Hepatocyte (in vitro differentiated cells): ENCODE results near the gene CIT. TPM values are rescaled to one million over a fixed set of nuclear protein-coding genes. Genes with fewer than 3 reads are reported as not detected.
A peak's percentile ranks its signal among the peaks of the same experiment; 100 is the strongest.

ENCODE experiments used
- DNase-seq: peaks from one replicate; pipeline ENCODE4 v3.0.0-alpha.2; 2016; ENCODE audit warnings: low spot score
- H2AFZ ChIP-seq: fragments of 200-600 bp; sonication (generic); 2 replicates; pipeline ENCODE4 v1.6.0; 2016; ENCODE audit warnings: antibody characterized with exemption, mild to moderate bottlenecking
- H3K27ac ChIP-seq: fragments of 200-600 bp; sonication (generic); 2 replicates; pipeline ENCODE4 v1.5.1; 2016; ENCODE audit warnings: mild to moderate bottlenecking
- H3K27me3 ChIP-seq: fragments of 200-600 bp; sonication (generic); 2 replicates; pipeline ENCODE4 v1.6.1; 2016
- H3K36me3 ChIP-seq: fragments of 200-600 bp; sonication (generic); replicated peaks from 2 replicates; pipeline ENCODE4 v1.5.1; 2016; ENCODE audit warnings: low read depth; ENCODE audit not compliant: insufficient read depth
- H3K4me1 ChIP-seq: fragments of 200-600 bp; sonication (generic); 2 replicates; pipeline ENCODE4 v1.5.1; 2016; ENCODE audit warnings: mild to moderate bottlenecking, moderate library complexity; ENCODE audit not compliant: insufficient read depth
- H3K4me2 ChIP-seq: fragments of 200-600 bp; sonication (generic); 2 replicates; pipeline ENCODE4 v1.6.0; 2016
- H3K4me3 ChIP-seq: fragments of 200-600 bp; sonication (generic); 2 replicates; pipeline ENCODE4 v1.5.1; 2016; ENCODE audit warnings: mild to moderate bottlenecking
- H3K79me2 ChIP-seq: fragments of 200-600 bp; sonication (generic); 2 replicates; pipeline ENCODE4 v1.6.0; 2017; ENCODE audit warnings: mild to moderate bottlenecking
- H3K9me2 ChIP-seq: fragments of 200-600 bp; sonication (generic); replicated peaks from 2 replicates; pipeline ENCODE4 v1.6.0; 2017; ENCODE audit warnings: mild to moderate bottlenecking; ENCODE audit not compliant: insufficient read depth
- H3K9me3 ChIP-seq: fragments of 200-600 bp; sonication (generic); 2 replicates; pipeline ENCODE4 v1.5.1; 2016; ENCODE audit warnings: low read depth, mild to moderate bottlenecking
- H4K20me1 ChIP-seq: fragments of 200-600 bp; sonication (generic); 2 replicates; pipeline ENCODE4 v1.6.0; 2016; ENCODE audit warnings: mild to moderate bottlenecking; ENCODE audit not compliant: insufficient read depth, poor library complexity, severe bottlenecking
- EZH2 ChIP-seq: fragments of 200-600 bp; sonication (generic); IDR thresholded peaks from 2 replicates; pipeline ENCODE4 v1.6.1; 2016; ENCODE audit warnings: antibody characterized with exemption, mild to moderate bottlenecking, borderline replicate concordance
- EZH2phosphoT487 ChIP-seq: fragments of 200-600 bp; sonication (generic); IDR thresholded peaks from one replicate; pipeline ENCODE4 v1.6.1; 2018; ENCODE audit warnings: antibody characterized with exemption, mild to moderate bottlenecking, low read depth, moderate library complexity; ENCODE audit not compliant: unreplicated experiment, severe bottlenecking
- WGBS: methylation state at CpG from one replicate; pipeline ENCODE4 v1.1.6; 2016; ENCODE audit warnings: low lambda C conversion rate; ENCODE audit errors: missing lambda C conversion rate; 5-methylcytosine and 5-hydroxymethylcytosine counted together
- polyA plus RNA-seq: library from polyadenylated mRNA; unstranded; fragments of >200 nt; fragmentation: Nextera tagmentation; extraction: Ambion mirVana; gene quantifications from 2 replicates; pipeline ENCODE4 v1.2.1, GENCODE V29; 2016
- total RNA-seq: library from RNA; depleted of rRNA; stranded (reverse); fragments of >200 nt; gene quantifications from 2 replicates; pipeline ENCODE4 v1.2.3, GENCODE V29; 2014
- TF ChIP-seq, protein P1 (sequence below): fragments of 200-600 bp; sonication (generic); IDR thresholded peaks from 2 replicates; pipeline ENCODE4 v1.5.1; 2016; ENCODE audit warnings: antibody characterized with exemption, mild to moderate bottlenecking; ENCODE audit not compliant: poor library complexity

CIT gene
- total and polyA plus RNA-seq, 2 experiments from 2014 or later, result 3.6 to 3.9 TPM

DNA sequence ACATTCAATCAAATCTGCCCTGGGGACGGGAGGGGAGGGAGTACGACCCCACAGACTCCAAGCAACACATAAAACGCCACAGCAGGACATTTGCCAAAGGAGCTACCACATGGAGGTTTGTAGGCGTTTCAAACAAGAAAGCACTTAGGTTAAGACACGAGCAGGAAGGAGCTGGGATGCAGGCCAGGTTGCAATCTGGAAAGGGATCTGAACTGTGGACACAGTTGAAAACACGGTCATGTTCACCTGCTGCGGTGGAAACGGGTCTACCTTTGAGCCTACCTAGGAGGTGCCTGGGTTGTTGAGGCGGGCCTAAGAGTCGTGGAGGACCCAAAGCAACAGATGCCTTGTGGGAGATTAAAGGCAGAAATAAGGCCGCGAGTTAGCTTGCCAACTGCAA lies 190.8 kb downstream of the CIT start:
- Histone ChIP-seq H3K4me1 (peaks cover 39% of the 10 kb centered on the region), H3K9me3 (no peaks in the 10 kb centered on the region), H3K36me3 (no peaks in the 10 kb centered on the region), H3K79me2 (no peaks in the 10 kb centered on the region), H3K27ac (no peak overlapping the region), H3K4me3 (no peak overlapping the region), H3K27me3 (no peaks in the 10 kb centered on the region), H3K9me2 (no peaks in the 10 kb centered on the region), H2AFZ (no peak overlapping the region), H3K4me2 (no peak overlapping the region), H4K20me1 (no peaks in the 10 kb centered on the region)
- no peak for DNase-seq
- TF ChIP-seq EZH2phosphoT487 (no peak), EZH2 (no peak)
- TF ChIP-seq, protein P1, sequence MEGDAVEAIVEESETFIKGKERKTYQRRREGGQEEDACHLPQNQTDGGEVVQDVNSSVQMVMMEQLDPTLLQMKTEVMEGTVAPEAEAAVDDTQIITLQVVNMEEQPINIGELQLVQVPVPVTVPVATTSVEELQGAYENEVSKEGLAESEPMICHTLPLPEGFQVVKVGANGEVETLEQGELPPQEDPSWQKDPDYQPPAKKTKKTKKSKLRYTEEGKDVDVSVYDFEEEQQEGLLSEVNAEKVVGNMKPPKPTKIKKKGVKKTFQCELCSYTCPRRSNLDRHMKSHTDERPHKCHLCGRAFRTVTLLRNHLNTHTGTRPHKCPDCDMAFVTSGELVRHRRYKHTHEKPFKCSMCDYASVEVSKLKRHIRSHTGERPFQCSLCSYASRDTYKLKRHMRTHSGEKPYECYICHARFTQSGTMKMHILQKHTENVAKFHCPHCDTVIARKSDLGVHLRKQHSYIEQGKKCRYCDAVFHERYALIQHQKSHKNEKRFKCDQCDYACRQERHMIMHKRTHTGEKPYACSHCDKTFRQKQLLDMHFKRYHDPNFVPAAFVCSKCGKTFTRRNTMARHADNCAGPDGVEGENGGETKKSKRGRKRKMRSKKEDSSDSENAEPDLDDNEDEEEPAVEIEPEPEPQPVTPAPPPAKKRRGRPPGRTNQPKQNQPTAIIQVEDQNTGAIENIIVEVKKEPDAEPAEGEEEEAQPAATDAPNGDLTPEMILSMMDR, result no peak
- 90% methylated on average over 12 of the region's 12 CpGs for WGBS

DNA sequence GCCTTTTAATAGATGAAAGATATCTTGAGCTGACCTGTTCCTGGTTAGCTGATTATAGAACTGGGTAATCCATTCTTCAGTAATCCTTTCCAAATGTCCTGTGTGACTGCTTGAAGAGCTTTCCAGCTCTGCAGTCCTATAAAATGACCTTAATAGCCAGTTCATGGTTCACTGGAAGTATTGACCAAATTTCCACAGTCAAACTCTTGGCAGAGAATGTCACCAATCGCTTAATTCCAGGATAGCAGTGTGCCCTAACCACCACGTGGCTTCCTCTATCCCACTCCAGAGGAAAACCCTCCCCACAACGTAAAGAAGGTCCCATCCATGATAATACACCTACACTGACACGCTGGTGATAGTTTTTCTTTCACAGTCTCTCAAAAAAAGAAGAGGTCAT lies 191.7 kb downstream of the CIT start:
- H3K27me3 ChIP-seq, result no peaks in the 10 kb centered on the region
- H3K9me2 ChIP-seq, result no peaks in the 10 kb centered on the region
- H4K20me1 ChIP-seq, result no peaks in the 10 kb centered on the region
- H3K4me1 ChIP-seq, result peaks cover 36% of the 10 kb centered on the region
- H2AFZ ChIP-seq, result no peak overlapping the region
- no peak for TF ChIP-seq EZH2phosphoT487
- TF ChIP-seq, protein P1, result no peak
- TF ChIP-seq EZH2, result no peak
- no peaks in the 10 kb centered on the region for H3K9me3 ChIP-seq
- no peaks in the 10 kb centered on the region for H3K36me3 ChIP-seq
- 79% methylated on average over 4 of the region's 4 CpGs for WGBS
- no peak overlapping the region for H3K4me3 ChIP-seq
- peak overlapping the region; percentile 43 for H3K4me2 ChIP-seq
- peak overlapping the region; percentile 90 for H3K27ac ChIP-seq
- no peak for DNase-seq
- no peaks in the 10 kb centered on the region for H3K79me2 ChIP-seq

- WGBS, result 73% methylated on average over 10 of the region's 10 CpGs
- Histone ChIP-seq H3K4me3 (no peak overlapping the region), H3K36me3 (no peaks in the 10 kb centered on the region), H3K27me3 (no peaks in the 10 kb centered on the region), H3K79me2 (no peaks in the 10 kb centered on the region), H3K9me2 (no peaks in the 10 kb centered on the region), H4K20me1 (no peaks in the 10 kb centered on the region), H3K4me2 (peak overlapping the region; percentile 43), H3K27ac (peak overlapping the region; percentile 90), H2AFZ (no peak overlapping the region), H3K4me1 (peaks cover 36% of the 10 kb centered on the region), H3K9me3 (no peaks in the 10 kb centered on the region)
- DNase-seq, result no peak
- TF ChIP-seq, protein P1, result no peak
- TF ChIP-seq EZH2 (no peak), EZH2phosphoT487 (no peak)
Observed at GRCh38 chr12:119684711-119685369, 192.3 kb downstream of the CIT start.
